Measurements from ENCODE around the gene PRAMEF6.
"Not testable (repeated sequence)": the region's sequence is repeated elsewhere in the genome, so short reads cannot be mapped to it uniquely, and the experiment has no call there.

PRAMEF6 gene

DNA sequence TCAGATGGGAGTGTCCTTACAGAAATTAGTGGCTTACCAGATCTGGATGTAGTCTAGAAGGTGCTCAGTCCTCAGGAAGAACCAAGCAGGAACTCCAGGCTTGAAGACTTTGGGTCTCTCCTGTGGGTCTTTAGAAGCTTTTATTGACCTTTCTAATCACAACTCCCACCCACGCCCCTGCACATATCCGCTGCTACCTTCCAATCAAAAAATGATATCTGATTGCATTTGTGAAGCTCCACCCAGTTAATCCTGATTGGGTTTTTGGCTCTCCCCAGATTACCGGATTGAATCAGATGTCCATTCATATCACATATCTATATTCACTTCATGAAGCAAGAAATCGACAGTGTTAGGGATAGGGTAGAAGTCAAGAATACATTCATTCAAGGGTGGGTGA is at the start of gene PRAMEF6:
Gene PRAMEF6, minus strand, starts transcription at position 101 of the 400 bp plus-strand sequence. CDS start 5,062 bp downstream, outside the sequence.
- H3K36me3 ChIP-seq (ENCODE audit: control insufficient read depth in 1 of 2, insufficient read depth in 2 of 2, low read length in 2 of 2); H3K4me3 ChIP-seq (ENCODE audit: low read depth in 1 of 2, low read length in 2 of 2); H3K27me3 ChIP-seq (ENCODE audit: low read depth, low read length); H3K27ac ChIP-seq (ENCODE audit: low read length); H3K4me1 ChIP-seq (ENCODE audit: control insufficient read depth in 1 of 2, insufficient read depth in 2 of 2, low read length in 2 of 2); H3K9me3 ChIP-seq (ENCODE audit: control insufficient read depth in 1 of 2, low read length in 2 of 2): not testable (repeated sequence)

DNA sequence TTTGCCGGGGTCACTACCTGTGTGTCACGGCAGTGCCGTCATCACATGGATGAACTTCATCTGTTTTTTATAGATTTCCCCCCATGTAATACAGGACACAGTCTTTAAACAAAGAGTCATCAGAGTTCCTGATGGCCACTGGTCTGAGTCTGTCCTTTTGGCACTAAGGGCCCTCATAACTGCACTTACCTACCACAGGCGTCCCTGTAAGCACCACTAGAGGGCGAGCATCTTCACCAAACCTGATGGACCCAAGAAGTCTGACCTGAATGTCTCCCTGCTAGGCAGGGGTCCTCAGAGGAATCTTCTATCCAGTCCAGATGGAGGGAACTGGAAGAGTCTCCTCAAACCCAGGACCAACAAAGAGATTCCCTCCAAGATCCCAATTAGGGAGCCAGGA is 23.0 kb downstream of the PRAMEF6 start:
- not testable (repeated sequence) for H3K9me3 ChIP-seq (ENCODE audit: control insufficient read depth in 1 of 2, low read length in 2 of 2); H3K27ac ChIP-seq (ENCODE audit: low read length); H3K27me3 ChIP-seq (ENCODE audit: low read depth, low read length); H3K4me3 ChIP-seq (ENCODE audit: low read depth in 1 of 2, low read length in 2 of 2); H3K4me1 ChIP-seq (ENCODE audit: control insufficient read depth in 1 of 2, insufficient read depth in 2 of 2, low read length in 2 of 2); H3K36me3 ChIP-seq (ENCODE audit: control insufficient read depth in 1 of 2, insufficient read depth in 2 of 2, low read length in 2 of 2)

DNA sequence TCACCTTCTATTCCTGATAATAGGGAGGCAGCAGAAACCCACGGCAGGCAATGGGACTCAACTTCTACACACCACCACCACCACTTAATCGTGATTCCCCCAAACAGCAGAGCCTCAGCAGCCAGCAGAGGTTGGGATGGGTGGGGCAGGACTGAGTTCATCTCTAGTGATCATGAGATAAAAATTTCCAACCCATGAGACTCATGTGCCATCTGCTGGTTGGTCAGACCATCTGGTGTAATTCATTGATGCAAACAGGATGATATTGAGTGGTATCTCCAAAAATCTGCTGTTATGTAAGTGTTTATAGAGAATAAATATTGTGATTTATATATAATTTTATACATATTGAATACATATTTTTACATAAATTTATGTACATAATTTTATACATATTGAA is 25.6 kb downstream of the PRAMEF6 start:
- H3K27ac ChIP-seq (ENCODE audit: low read length); H3K27me3 ChIP-seq (ENCODE audit: low read depth, low read length): not testable (repeated sequence)

DNA sequence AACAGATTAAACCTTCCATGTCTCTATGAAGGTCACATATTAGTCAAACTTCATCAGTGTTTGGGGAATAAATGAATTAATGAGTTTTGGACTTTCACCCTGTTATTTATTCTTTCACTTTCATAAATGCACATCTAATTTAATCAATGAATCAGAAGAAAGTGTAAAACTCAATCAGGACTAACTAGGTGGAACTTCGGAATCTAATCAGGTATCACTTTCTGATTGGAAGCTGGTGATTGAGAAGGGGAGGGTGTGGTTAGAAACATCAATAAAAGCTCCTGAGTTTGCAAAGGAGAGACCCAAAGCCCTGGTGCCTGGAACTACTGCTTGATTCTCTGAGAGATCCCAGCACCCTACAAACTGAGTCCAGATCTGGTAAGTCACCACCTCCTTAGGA is 31.1 kb downstream of the PRAMEF6 start, which contains the start of gene PRAMEF7:
Gene PRAMEF7, plus strand, starts transcription at position 301 of the 400 bp plus-strand sequence. CDS start 1,083 bp downstream, outside the sequence.
- H3K27me3 ChIP-seq (ENCODE audit: low read depth, low read length); H3K9me3 ChIP-seq (ENCODE audit: control insufficient read depth in 1 of 2, low read length in 2 of 2); H3K4me3 ChIP-seq (ENCODE audit: low read depth in 1 of 2, low read length in 2 of 2); H3K27ac ChIP-seq (ENCODE audit: low read length); H3K36me3 ChIP-seq (ENCODE audit: control insufficient read depth in 1 of 2, insufficient read depth in 2 of 2, low read length in 2 of 2); H3K4me1 ChIP-seq (ENCODE audit: control insufficient read depth in 1 of 2, insufficient read depth in 2 of 2, low read length in 2 of 2): not testable (repeated sequence)

More for the DNA sequence above, 25.6 kb downstream of the PRAMEF6 start:
- not testable (repeated sequence) for H3K4me3 ChIP-seq (ENCODE audit: low read depth in 1 of 2, low read length in 2 of 2); H3K36me3 ChIP-seq (ENCODE audit: control insufficient read depth in 1 of 2, insufficient read depth in 2 of 2, low read length in 2 of 2); H3K9me3 ChIP-seq (ENCODE audit: control insufficient read depth in 1 of 2, low read length in 2 of 2); H3K4me1 ChIP-seq (ENCODE audit: control insufficient read depth in 1 of 2, insufficient read depth in 2 of 2, low read length in 2 of 2)

DNA sequence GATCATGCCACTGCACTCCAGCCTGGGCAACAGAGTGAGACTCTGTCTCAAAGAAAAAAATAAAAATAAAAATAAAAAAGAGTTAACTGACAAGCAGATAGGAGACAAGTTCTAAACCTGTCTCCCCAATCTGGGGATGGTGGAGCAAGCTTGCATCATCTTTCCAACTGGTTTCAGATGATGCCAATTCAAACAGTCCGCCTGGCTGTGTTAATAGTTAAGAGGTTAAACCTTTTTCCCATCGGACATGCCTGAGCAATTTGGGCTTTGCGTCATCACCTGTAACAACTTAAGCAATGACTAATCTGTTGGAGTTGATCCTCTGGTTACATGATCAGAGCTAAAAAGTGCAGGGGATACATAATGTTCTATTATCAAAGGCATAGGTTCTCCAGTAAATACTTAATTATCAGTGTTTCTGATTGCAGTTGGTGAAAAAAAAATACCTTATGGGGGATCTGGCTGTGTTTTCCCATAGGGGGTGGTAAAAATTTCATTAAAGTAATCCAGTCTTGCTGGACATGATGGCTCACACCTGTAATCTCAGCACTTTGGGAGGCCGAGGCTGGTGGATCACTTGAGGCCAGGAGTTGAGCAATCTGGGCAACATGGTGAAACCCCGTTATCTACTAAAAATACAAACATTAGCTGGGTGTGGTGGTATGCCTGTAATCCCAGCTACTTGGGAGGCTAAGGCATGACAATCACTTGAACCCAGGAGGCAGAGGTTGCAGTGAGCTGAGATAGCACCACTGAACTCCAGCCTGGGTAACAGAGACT is 43.4 kb downstream of the PRAMEF6 start:
- not testable (repeated sequence) for H3K36me3 ChIP-seq (ENCODE audit: control insufficient read depth in 1 of 2, insufficient read depth in 2 of 2, low read length in 2 of 2); H3K9me3 ChIP-seq (ENCODE audit: control insufficient read depth in 1 of 2, low read length in 2 of 2); H3K4me3 ChIP-seq (ENCODE audit: low read depth in 1 of 2, low read length in 2 of 2); H3K27ac ChIP-seq (ENCODE audit: low read length); H3K4me1 ChIP-seq (ENCODE audit: control insufficient read depth in 1 of 2, insufficient read depth in 2 of 2, low read length in 2 of 2); H3K27me3 ChIP-seq (ENCODE audit: low read depth, low read length)

DNA sequence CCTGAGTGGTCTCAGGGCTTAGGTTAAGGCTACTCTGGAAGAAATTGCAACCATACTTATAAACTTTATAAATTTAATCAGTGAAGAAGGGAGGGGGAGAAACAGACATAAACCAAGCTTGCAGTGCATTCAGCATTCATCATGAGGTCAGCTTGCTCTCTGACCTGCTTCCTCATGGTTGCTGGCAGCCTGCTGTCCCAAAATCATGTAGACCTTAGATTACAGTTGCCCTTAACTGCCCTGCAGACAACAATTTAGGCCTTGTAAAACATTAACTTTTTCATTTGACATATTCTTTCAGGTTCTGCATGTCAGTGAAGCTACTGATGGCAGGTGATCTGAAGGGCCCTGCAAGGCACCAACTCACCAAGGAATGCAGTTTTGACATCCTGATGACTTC is 48.2 kb downstream of the PRAMEF6 start:
- not testable (repeated sequence) for H3K27me3 ChIP-seq (ENCODE audit: low read depth, low read length); H3K36me3 ChIP-seq (ENCODE audit: control insufficient read depth in 1 of 2, insufficient read depth in 2 of 2, low read length in 2 of 2); H3K4me1 ChIP-seq (ENCODE audit: control insufficient read depth in 1 of 2, insufficient read depth in 2 of 2, low read length in 2 of 2); H3K9me3 ChIP-seq (ENCODE audit: control insufficient read depth in 1 of 2, low read length in 2 of 2); H3K27ac ChIP-seq (ENCODE audit: low read length); H3K4me3 ChIP-seq (ENCODE audit: low read depth in 1 of 2, low read length in 2 of 2)

DNA sequence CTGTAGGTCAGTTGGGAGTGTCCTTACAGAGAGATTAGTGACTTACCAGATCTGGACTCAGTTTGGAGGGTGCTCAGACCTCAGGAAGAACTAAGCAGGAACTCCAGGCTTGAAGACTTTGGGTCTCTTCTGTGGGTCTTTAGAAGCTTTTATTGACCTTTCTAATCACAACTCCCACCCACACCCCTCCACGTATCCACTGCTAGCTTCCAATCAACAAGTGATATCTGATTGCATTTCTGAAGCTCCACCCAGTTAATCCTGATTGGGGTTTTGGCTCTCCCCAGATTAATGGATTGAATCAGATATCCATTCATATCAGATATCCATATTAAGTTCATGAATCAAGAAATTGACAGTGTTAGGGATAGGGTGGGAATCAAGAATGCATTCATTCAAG is 49.2 kb downstream of the PRAMEF6 start, which contains the start of gene PRAMEF10:
Gene PRAMEF10, minus strand, starts transcription at position 101 of the 400 bp plus-strand sequence. CDS start 2,423 bp downstream, outside the sequence.
- H3K36me3 ChIP-seq (ENCODE audit: control insufficient read depth in 1 of 2, insufficient read depth in 2 of 2, low read length in 2 of 2); H3K4me3 ChIP-seq (ENCODE audit: low read depth in 1 of 2, low read length in 2 of 2); H3K27me3 ChIP-seq (ENCODE audit: low read depth, low read length); H3K4me1 ChIP-seq (ENCODE audit: control insufficient read depth in 1 of 2, insufficient read depth in 2 of 2, low read length in 2 of 2); H3K9me3 ChIP-seq (ENCODE audit: control insufficient read depth in 1 of 2, low read length in 2 of 2); H3K27ac ChIP-seq (ENCODE audit: low read length): not testable (repeated sequence)
